Nephron (organoid): ENCODE measurements around the gene COL26A1.

ENCODE experiments used
- H3K27ac Mint-ChIP-seq, 3 experiments: 2 replicates each; pipeline ENCODE4 v1.8.0; 2020; ENCODE audit warnings: mixed read lengths in 3 of 3, mild to moderate bottlenecking in 2 of 3, moderate library complexity in 1 of 3
- H3K27me3 Mint-ChIP-seq: 2 replicates; pipeline ENCODE4 v1.8.0; 2021; ENCODE audit warnings: low read depth, mild to moderate bottlenecking, moderate library complexity, mixed read lengths
- H3K36me3 Mint-ChIP-seq: 2 replicates; pipeline ENCODE4 v1.8.0; 2020; ENCODE audit warnings: low read depth, mixed read lengths
- H3K4me1 Mint-ChIP-seq: 2 replicates; pipeline ENCODE4 v1.8.0; 2020; ENCODE audit warnings: mixed read lengths
- H3K4me3 Mint-ChIP-seq, 3 experiments: 2 replicates each; pipeline ENCODE4 v1.8.0; 2020; ENCODE audit warnings: mild to moderate bottlenecking in 3 of 3, mixed read lengths in 3 of 3, moderate library complexity in 2 of 3
- H3K9me3 Mint-ChIP-seq: 2 replicates; pipeline ENCODE4 v1.8.0; 2020; ENCODE audit warnings: mixed read lengths
- TF ChIP-seq, protein P1 (sequence below), 3 experiments: fragments of 200-600 bp; sonication (generic); IDR thresholded peaks; one replicate each; pipeline ENCODE4 v1.5.0; 2021; ENCODE audit warnings: antibody characterized with exemption in 3 of 3; ENCODE audit not compliant: unreplicated experiment in 3 of 3

The COL26A1 gene

DNA sequence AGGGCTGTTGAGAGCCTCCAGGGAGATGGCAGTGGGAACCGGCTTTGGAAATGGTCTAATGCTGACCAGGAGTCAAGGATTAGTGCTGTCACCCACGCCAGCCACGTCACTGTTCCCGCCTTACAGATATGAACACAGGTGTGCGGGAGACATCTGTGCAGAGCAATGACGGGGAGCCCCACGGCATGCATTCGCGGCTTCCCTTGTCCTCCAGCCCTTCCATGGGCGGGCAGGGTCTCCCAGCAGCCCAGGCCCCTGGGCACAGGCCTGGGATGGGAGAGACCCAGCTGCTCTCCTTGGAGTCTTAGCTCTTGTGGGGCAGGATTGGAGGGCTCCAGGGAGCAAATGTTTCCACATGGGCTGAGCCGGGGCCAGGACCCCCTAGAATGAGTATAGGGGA, 172.2 kb downstream of the COL26A1 start:
- Mint-ChIP-seq H3K27me3 (peaks cover 5% of the 10 kb centered on the region), H3K36me3 (peaks cover under 1% of the 10 kb centered on the region), H3K4me3 (no peak overlapping the region)

DNA sequence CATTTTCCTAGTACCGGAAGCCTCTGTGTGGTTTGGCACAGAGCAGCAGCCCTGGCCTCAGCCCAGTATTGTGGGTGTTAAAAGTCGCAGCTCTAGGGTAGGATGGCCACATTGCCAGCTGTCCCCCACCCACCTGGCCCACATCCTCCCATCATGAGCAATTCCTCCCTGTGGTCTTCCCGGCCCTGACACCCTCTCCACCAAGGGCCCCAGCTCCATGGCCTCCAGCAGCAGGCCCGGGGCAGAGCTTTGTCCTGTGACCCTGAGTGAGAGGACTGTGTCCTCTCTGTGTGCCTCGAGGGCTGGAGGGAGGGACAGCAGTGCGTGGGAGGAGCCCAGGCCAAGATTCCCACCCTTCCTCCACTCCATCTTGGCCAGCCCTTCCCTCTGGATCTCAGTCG, 172.7 kb downstream of the COL26A1 start:
- peaks cover 21% of the 10 kb centered on the region for H3K4me1 Mint-ChIP-seq
- TF ChIP-seq, protein P1, sequence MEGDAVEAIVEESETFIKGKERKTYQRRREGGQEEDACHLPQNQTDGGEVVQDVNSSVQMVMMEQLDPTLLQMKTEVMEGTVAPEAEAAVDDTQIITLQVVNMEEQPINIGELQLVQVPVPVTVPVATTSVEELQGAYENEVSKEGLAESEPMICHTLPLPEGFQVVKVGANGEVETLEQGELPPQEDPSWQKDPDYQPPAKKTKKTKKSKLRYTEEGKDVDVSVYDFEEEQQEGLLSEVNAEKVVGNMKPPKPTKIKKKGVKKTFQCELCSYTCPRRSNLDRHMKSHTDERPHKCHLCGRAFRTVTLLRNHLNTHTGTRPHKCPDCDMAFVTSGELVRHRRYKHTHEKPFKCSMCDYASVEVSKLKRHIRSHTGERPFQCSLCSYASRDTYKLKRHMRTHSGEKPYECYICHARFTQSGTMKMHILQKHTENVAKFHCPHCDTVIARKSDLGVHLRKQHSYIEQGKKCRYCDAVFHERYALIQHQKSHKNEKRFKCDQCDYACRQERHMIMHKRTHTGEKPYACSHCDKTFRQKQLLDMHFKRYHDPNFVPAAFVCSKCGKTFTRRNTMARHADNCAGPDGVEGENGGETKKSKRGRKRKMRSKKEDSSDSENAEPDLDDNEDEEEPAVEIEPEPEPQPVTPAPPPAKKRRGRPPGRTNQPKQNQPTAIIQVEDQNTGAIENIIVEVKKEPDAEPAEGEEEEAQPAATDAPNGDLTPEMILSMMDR (IDR thresholded peaks at IDR 0.05; ENCODE audit: unreplicated experiment in 3 of 3): no peak
- H3K36me3 Mint-ChIP-seq: no peaks in the 10 kb centered on the region
- H3K9me3 Mint-ChIP-seq: no peaks in the 10 kb centered on the region
- H3K4me3 Mint-ChIP-seq: no peak overlapping the region
- H3K27ac Mint-ChIP-seq: no peak overlapping the region
- peaks cover 5% of the 10 kb centered on the region for H3K27me3 Mint-ChIP-seq

More for the DNA sequence above, 172.2 kb downstream of the COL26A1 start:
- Mint-ChIP-seq H3K9me3 (no peaks in the 10 kb centered on the region), H3K4me1 (peaks cover 21% of the 10 kb centered on the region), H3K27ac (peak overlapping the region in 1 of 3 experiments; percentile 12)
- TF ChIP-seq, protein P1 (IDR thresholded peaks at IDR 0.05; ENCODE audit: unreplicated experiment in 3 of 3): no peak

DNA sequence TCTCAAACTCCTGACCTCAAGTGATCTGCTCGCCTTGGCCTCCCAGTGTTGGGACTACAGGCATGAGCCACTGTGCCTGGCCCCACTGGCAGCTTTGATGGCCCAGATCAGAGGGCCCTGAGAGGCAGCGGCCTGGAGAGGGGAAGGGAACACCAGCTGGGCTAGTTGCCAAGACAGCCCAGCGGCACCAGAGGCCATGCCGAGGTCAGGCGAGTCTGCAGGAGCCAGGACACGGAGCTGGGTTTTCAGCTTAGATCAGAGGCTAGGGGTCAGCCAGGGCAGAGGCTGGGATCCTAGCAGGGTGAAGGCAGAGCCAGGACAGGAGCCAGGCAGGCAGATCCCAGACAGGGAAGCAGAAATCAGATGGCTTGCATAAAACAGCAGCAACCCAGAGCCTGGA, 173.6 kb downstream of the COL26A1 start:
- H3K36me3 Mint-ChIP-seq: no peaks in the 10 kb centered on the region
- H3K4me1 Mint-ChIP-seq: peaks cover 19% of the 10 kb centered on the region
- no peak overlapping the region for H3K27ac Mint-ChIP-seq
- TF ChIP-seq, protein P1 (IDR thresholded peaks at IDR 0.05; ENCODE audit: unreplicated experiment in 3 of 3): no peak
- no peaks in the 10 kb centered on the region for H3K9me3 Mint-ChIP-seq
- no peak overlapping the region for H3K4me3 Mint-ChIP-seq
- H3K27me3 Mint-ChIP-seq: peaks cover 5% of the 10 kb centered on the region

DNA sequence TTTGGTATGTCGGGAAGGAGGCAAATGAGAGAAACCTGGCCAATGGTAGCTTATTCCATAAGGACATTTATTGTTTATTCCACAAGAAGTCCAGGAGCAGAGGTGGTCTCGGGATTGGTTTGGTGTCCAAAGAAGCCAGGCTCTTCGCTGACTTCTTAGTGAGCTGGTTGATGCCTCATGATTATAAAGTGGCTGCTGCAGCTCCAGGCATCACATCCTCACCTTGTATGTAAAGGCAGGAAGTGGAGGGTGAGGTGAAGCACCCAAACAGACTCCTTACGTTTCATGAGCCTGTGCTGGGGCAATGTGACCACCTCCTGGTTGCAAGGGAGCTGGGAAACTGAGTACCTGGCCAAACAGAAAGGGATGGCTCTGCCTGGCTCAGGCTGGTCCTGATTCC, 174.0 kb downstream of the COL26A1 start:
- no peaks in the 10 kb centered on the region for H3K9me3 Mint-ChIP-seq
- TF ChIP-seq, protein P1 (IDR thresholded peaks at IDR 0.05; ENCODE audit: unreplicated experiment in 3 of 3): no peak
- H3K27ac Mint-ChIP-seq: no peak overlapping the region

DNA sequence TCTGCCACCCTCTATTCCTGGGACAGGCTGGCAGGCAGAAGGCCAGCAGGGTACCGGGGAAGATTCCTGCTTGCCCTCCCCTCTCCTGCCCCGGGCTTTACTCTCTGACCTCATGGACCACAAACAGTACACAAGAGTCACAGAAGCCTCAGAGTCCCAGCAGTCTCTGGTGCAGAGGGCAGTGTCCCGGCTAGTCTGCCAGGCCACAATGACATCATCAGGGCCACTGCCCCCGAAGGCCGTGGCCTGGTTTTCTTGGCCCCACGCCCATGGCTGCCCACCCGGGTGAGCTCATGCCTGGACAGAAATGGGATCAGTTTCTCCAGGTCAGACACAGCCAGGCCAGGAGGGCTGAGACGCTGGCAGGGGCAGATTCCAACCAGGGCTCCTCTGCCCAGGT, 174.5 kb downstream of the COL26A1 start:
- TF ChIP-seq, protein P1 (IDR thresholded peaks at IDR 0.05; ENCODE audit: unreplicated experiment in 3 of 3): no peak
- Mint-ChIP-seq H3K4me1 (peaks cover 10% of the 10 kb centered on the region), H3K4me3 (no peak overlapping the region)

More for the DNA sequence above, 174.0 kb downstream of the COL26A1 start:
- Mint-ChIP-seq H3K4me3 (no peak overlapping the region), H3K4me1 (peaks cover 16% of the 10 kb centered on the region), H3K36me3 (no peaks in the 10 kb centered on the region), H3K27me3 (peaks cover 5% of the 10 kb centered on the region)

DNA sequence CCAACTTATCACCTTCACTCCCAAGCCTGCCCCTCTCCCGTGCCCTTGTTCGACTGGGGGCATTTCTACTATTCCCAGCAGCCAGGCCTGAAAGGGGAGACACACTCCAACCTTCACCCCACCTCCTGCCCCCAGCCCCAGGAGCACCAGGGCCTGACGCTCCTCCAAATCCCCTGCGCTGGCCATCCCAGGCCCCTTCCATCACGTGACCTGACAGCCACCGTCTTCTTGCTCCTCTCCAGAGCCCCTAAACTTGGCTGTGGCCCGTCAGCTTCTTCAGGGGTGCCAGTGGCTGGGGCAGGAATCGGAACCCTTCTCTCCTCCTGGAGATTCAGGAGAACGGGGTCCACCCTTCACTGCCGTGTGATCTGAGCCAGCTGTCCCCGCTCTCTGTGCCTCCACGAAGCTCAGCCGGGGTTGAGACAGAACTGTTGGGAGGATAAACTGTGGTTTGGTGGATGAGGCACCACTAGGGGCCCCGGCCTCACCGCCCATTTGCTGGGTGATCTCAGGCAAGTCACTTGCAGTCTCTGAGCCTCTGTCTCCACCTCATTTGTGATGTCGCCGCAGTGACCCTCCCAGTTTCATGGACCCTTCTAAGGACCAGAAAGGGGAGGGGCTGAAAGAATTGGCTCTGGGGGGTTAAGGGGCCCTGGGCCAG, 175.4 kb downstream of the COL26A1 start:
- TF ChIP-seq, protein P1 (IDR thresholded peaks at IDR 0.05; ENCODE audit: unreplicated experiment in 3 of 3): no peak
- no peak overlapping the region for H3K4me3 Mint-ChIP-seq
- peaks cover 5% of the 10 kb centered on the region for H3K4me1 Mint-ChIP-seq
- peaks cover 2% of the 10 kb centered on the region for H3K27me3 Mint-ChIP-seq
- no peak overlapping the region for H3K27ac Mint-ChIP-seq
- H3K9me3 Mint-ChIP-seq: no peaks in the 10 kb centered on the region
- H3K36me3 Mint-ChIP-seq: no peaks in the 10 kb centered on the region

More for the DNA sequence above, 174.5 kb downstream of the COL26A1 start:
- H3K9me3 Mint-ChIP-seq: no peaks in the 10 kb centered on the region
- no peaks in the 10 kb centered on the region for H3K36me3 Mint-ChIP-seq
- H3K27ac Mint-ChIP-seq: no peak overlapping the region
- peaks cover 5% of the 10 kb centered on the region for H3K27me3 Mint-ChIP-seq
